ENCODE measurements around the gene AMOTL2. TPM values are rescaled to one million over a fixed set of nuclear protein-coding genes. Genes with fewer than 3 reads are reported as not detected.

The AMOTL2 gene
- total and polyA plus RNA-seq, 2 experiments from 2014 or later: 63.9 to 81.6 TPM

- TF ChIP-seq CTCF (IDR thresholded peaks at IDR 0.05; ENCODE audit: poor library complexity) (no peak), EZH2phosphoT487 (IDR thresholded peaks at IDR 0.05; ENCODE audit: low read depth, severe bottlenecking, unreplicated experiment) (no peak), EZH2 (IDR thresholded peaks at IDR 0.05; ENCODE audit: borderline replicate concordance) (no peak)
- Histone ChIP-seq H3K79me2 (no peaks in the 10 kb centered on the region), H3K4me1 (ENCODE audit: insufficient read depth) (peaks cover under 1% of the 10 kb centered on the region), H3K9me3 (ENCODE audit: low read depth) (no peaks in the 10 kb centered on the region), H2AFZ (no peak overlapping the region), H3K4me3 (no peak overlapping the region), H3K27ac (no peak overlapping the region), H3K27me3 (no peaks in the 10 kb centered on the region), H3K9me2 (replicated peaks; ENCODE audit: insufficient read depth) (no peaks in the 10 kb centered on the region), H4K20me1 (ENCODE audit: insufficient read depth, poor library complexity, severe bottlenecking) (no peaks in the 10 kb centered on the region), H3K36me3 (replicated peaks; ENCODE audit: insufficient read depth, low read depth) (no peaks in the 10 kb centered on the region), H3K4me2 (no peak overlapping the region)
- WGBS (ENCODE audit: low lambda C conversion rate, missing lambda C conversion rate): 83% methylated on average over 6 of the region's 6 CpGs
- no peak for DNase-seq (ENCODE audit: low spot score)
Measured at GRCh38 chr3:134320749-134321148, 53.5 kb downstream of the AMOTL2 start.

GRCh38 chr3:134319931-134320330 lies 54.3 kb downstream of the AMOTL2 start:
- no peak for TF ChIP-seq CTCF (IDR thresholded peaks at IDR 0.05; ENCODE audit: poor library complexity)
- no peak for TF ChIP-seq EZH2phosphoT487 (IDR thresholded peaks at IDR 0.05; ENCODE audit: low read depth, severe bottlenecking, unreplicated experiment)
- TF ChIP-seq EZH2 (IDR thresholded peaks at IDR 0.05; ENCODE audit: borderline replicate concordance): no peak

GRCh38 chr3:134318166-134318565 lies 56.1 kb downstream of the AMOTL2 start:
- TF ChIP-seq EZH2phosphoT487 (IDR thresholded peaks at IDR 0.05; ENCODE audit: low read depth, severe bottlenecking, unreplicated experiment) (no peak), CTCF (IDR thresholded peaks at IDR 0.05; ENCODE audit: poor library complexity) (no peak), EZH2 (IDR thresholded peaks at IDR 0.05; ENCODE audit: borderline replicate concordance) (no peak)
- H3K79me2 ChIP-seq: no peaks in the 10 kb centered on the region
- no peaks in the 10 kb centered on the region for H3K27me3 ChIP-seq
- H3K9me2 ChIP-seq (replicated peaks; ENCODE audit: insufficient read depth): no peaks in the 10 kb centered on the region
- no peaks in the 10 kb centered on the region for H3K36me3 ChIP-seq (replicated peaks; ENCODE audit: insufficient read depth, low read depth)
- no peak overlapping the region for H3K27ac ChIP-seq
- no peaks in the 10 kb centered on the region for H4K20me1 ChIP-seq (ENCODE audit: insufficient read depth, poor library complexity, severe bottlenecking)
- H3K4me2 ChIP-seq: no peak overlapping the region
- no peak for DNase-seq (ENCODE audit: low spot score)
- H2AFZ ChIP-seq: no peak overlapping the region
- H3K4me3 ChIP-seq: no peak overlapping the region
- WGBS (ENCODE audit: low lambda C conversion rate, missing lambda C conversion rate): 94% methylated on average over 2 of the region's 2 CpGs
- peaks cover 10% of the 10 kb centered on the region for H3K4me1 ChIP-seq (ENCODE audit: insufficient read depth)
- no peaks in the 10 kb centered on the region for H3K9me3 ChIP-seq (ENCODE audit: low read depth)

More at GRCh38 chr3:134319931-134320330, 54.3 kb downstream of the AMOTL2 start:
- Histone ChIP-seq H2AFZ (no peak overlapping the region), H3K4me1 (ENCODE audit: insufficient read depth) (no peaks in the 10 kb centered on the region), H3K79me2 (no peaks in the 10 kb centered on the region), H3K9me2 (replicated peaks; ENCODE audit: insufficient read depth) (no peaks in the 10 kb centered on the region), H3K4me3 (no peak overlapping the region), H3K4me2 (no peak overlapping the region), H3K27ac (no peak overlapping the region), H3K9me3 (ENCODE audit: low read depth) (no peaks in the 10 kb centered on the region), H4K20me1 (ENCODE audit: insufficient read depth, poor library complexity, severe bottlenecking) (no peaks in the 10 kb centered on the region), H3K36me3 (replicated peaks; ENCODE audit: insufficient read depth, low read depth) (no peaks in the 10 kb centered on the region), H3K27me3 (no peaks in the 10 kb centered on the region)
- no peak for DNase-seq (ENCODE audit: low spot score)
- WGBS (ENCODE audit: low lambda C conversion rate, missing lambda C conversion rate): 94% methylated on average over 2 of the region's 2 CpGs

Measured in hepatocyte (in vitro differentiated cells).